CD4-positive, alpha-beta memory T cell (primary cell): ENCODE results near the gene DNM3. TPM values are rescaled to one million over a fixed set of nuclear protein-coding genes. Genes with fewer than 3 reads are reported as not detected.

Source experiments
- CTCF ChIA-PET: fragments of 350-600 bp; sonication (Branson Sonifier 250); formaldehyde crosslinking; loops from one replicate; lab custom pipeline; 2021; ENCODE audit warnings: inconsistent platforms; ENCODE audit not compliant: partially characterized antibody; lab: Charles Lee
- POLR2A ChIA-PET: fragments of 350-600 bp; sonication (Branson Sonifier 250); formaldehyde crosslinking; loops from one replicate; lab custom pipeline; 2021; ENCODE audit not compliant: partially characterized antibody; lab: Charles Lee
- DNase-seq, 5 donors: peaks; one replicate each; pipeline versions ENCODE4 v3.0.0 to v3.0.0-alpha.2; 2020 to 2022; ENCODE audit warnings: mixed read lengths in 1 of 5
- H3K27ac ChIP-seq: one replicate; pipeline ENCODE4 v1.7.0; 2013; ENCODE audit warnings: low read depth, low read length
- H3K27me3 ChIP-seq: 2 replicates; pipeline ENCODE4 v1.7.0; 2013; ENCODE audit warnings: mild to moderate bottlenecking, low read length, moderate library complexity; ENCODE audit not compliant: insufficient read depth
- H3K36me3 ChIP-seq: 2 replicates; pipeline ENCODE4 v1.7.0; 2013; ENCODE audit warnings: mild to moderate bottlenecking, low read length, moderate library complexity; ENCODE audit not compliant: insufficient read depth
- H3K4me1 ChIP-seq: 2 replicates; pipeline ENCODE4 v1.7.0; 2013; ENCODE audit warnings: mild to moderate bottlenecking, low read length, moderate library complexity; ENCODE audit not compliant: insufficient read depth
- H3K4me3 ChIP-seq, 2 donors: one replicate each; pipeline ENCODE4 v1.7.0; 2013; ENCODE audit warnings: low read length in 2 of 2, mild to moderate bottlenecking in 1 of 2
- H3K9me3 ChIP-seq, 2 donors: one replicate each; pipeline ENCODE4 v1.7.0; 2013; ENCODE audit warnings: low read length in 2 of 2, control low read depth in 1 of 2; ENCODE audit not compliant: control insufficient read depth in 1 of 2
- H3K27ac Mint-ChIP-seq, 7 donors: one replicate each; pipeline ENCODE4 v1.8.0; 2020 to 2021; ENCODE audit warnings: mixed read lengths in 7 of 7, mild to moderate bottlenecking in 6 of 7, inconsistent platforms in 3 of 7, moderate library complexity in 3 of 7
- H3K27me3 Mint-ChIP-seq, 2 donors: one replicate each; pipeline ENCODE4 v1.8.0; 2020 to 2021; ENCODE audit warnings: mixed read lengths in 2 of 2
- H3K36me3 Mint-ChIP-seq, 2 donors: one replicate each; pipeline ENCODE4 v1.8.0; 2020 to 2021; ENCODE audit warnings: mixed read lengths in 2 of 2, inconsistent platforms in 1 of 2, mild to moderate bottlenecking in 1 of 2
- H3K4me1 Mint-ChIP-seq, 4 donors: one replicate each; pipeline ENCODE4 v1.8.0; 2020 to 2021; ENCODE audit warnings: mixed read lengths in 4 of 4, mild to moderate bottlenecking in 1 of 4
- H3K4me3 Mint-ChIP-seq, 8 donors: one replicate each; pipeline ENCODE4 v1.8.0; 2020 to 2021; ENCODE audit warnings: mixed read lengths in 8 of 8, mild to moderate bottlenecking in 7 of 8, moderate library complexity in 6 of 8, inconsistent platforms in 3 of 8
- H3K9me3 Mint-ChIP-seq, 8 donors: one replicate each; pipeline ENCODE4 v1.8.0; 2020 to 2021; ENCODE audit warnings: mixed read lengths in 8 of 8, mild to moderate bottlenecking in 5 of 8, inconsistent platforms in 3 of 8, moderate library complexity in 1 of 8
- intact Hi-C: fragments of 100-400 bp; cut with micrococcal nuclease; formaldehyde crosslinking; loops from one replicate; pipeline ENCODE4 v1.15.1; 2023
- polyA plus RNA-seq, 2 donors: library from polyadenylated mRNA; unstranded; fragments of 300-500 nt; fragmentation: Illumina TruSeq; gene quantifications; one replicate each; pipeline ENCODE4 v1.2.3, GENCODE V29; 2021
- total RNA-seq, 2 experiments: library from RNA; stranded (reverse); gene quantifications; one replicate each; pipeline ENCODE4 v1.2.3, GENCODE V29; 2021

DNM3 gene
- total and polyA plus RNA-seq, 4 experiments from 2014 or later: 0.37 to 2.7 (median 1.4) TPM

- Histone ChIP-seq H3K27ac (no peak overlapping the region), H3K27me3 (no peaks in the 10 kb centered on the region), H3K36me3 (no peaks in the 10 kb centered on the region), H3K4me3 (no peak overlapping the region), H3K9me3 (no peaks in the 10 kb centered on the region), H3K4me1 (no peaks in the 10 kb centered on the region)
- no peaks in the 10 kb centered on the region for H3K27me3 Mint-ChIP-seq
- intact Hi-C loops: no loop called here
- DNase-seq: no peak
- peaks cover 0 to 10% (median 2%) of the 10 kb centered on the region in 4 donors for H3K4me1 Mint-ChIP-seq
- ChIA-PET CTCF (interaction anchor here (1.8 kb wide), 1 partner anchor 9 kb away, joined by 6 read pairs; no protein-coding TSS in a partner anchor), POLR2A (interaction anchor here (0.6 to 1.8 kb wide), 2 partner anchors 7 to 234 kb away, joined by 3 to 5 read pairs; no protein-coding TSS in a partner anchor)
- peaks cover 0 to 2% (median 0%) of the 10 kb centered on the region in 8 donors for H3K9me3 Mint-ChIP-seq
- H3K27ac Mint-ChIP-seq: peak overlapping the region in 1 of 7 donors; percentile 32
- H3K36me3 Mint-ChIP-seq: peaks cover 0 to 5% of the 10 kb centered on the region in 2 donors
- H3K4me3 Mint-ChIP-seq: no peak overlapping the region
Observed at GRCh38 chr1:172125250-172125649, 284.0 kb downstream of the DNM3 start.

GRCh38 chr1:172125812-172126430 is 284.6 kb downstream of the DNM3 start:
- H3K27me3 Mint-ChIP-seq: no peaks in the 10 kb centered on the region
- Histone ChIP-seq H3K9me3 (no peaks in the 10 kb centered on the region), H3K36me3 (no peaks in the 10 kb centered on the region), H3K27ac (no peak overlapping the region), H3K4me1 (no peaks in the 10 kb centered on the region), H3K27me3 (no peaks in the 10 kb centered on the region), H3K4me3 (no peak overlapping the region)
- H3K9me3 Mint-ChIP-seq: peaks cover 0 to 2% (median 0%) of the 10 kb centered on the region in 8 donors
- H3K4me1 Mint-ChIP-seq: peaks cover 0 to 3% (median 0%) of the 10 kb centered on the region in 4 donors
- ChIA-PET CTCF (interaction anchor here (1.8 kb wide), 1 partner anchor 8 kb away, joined by 6 read pairs; no protein-coding TSS in a partner anchor), POLR2A (interaction anchor here (0.6 to 1.8 kb wide), 2 partner anchors 8 to 233 kb away, joined by 3 to 5 read pairs; no protein-coding TSS in a partner anchor)
- intact Hi-C loops: no loop called here
- no peak overlapping the region for H3K27ac Mint-ChIP-seq
- H3K36me3 Mint-ChIP-seq: peaks cover 0 to 5% of the 10 kb centered on the region in 2 donors
- DNase-seq: no peak
- H3K4me3 Mint-ChIP-seq: peak overlapping the region in 1 of 8 donors; percentile 0

- H3K27ac ChIP-seq: no peak overlapping the region
- peaks cover 0 to 8% (median 5%) of the 10 kb centered on the region in 4 donors for H3K4me1 Mint-ChIP-seq
- H3K4me3 Mint-ChIP-seq: no peak overlapping the region
- no peaks in the 10 kb centered on the region for H3K4me1 ChIP-seq
- POLR2A ChIA-PET: interaction anchor here (2.3 kb wide), 1 partner anchor 48 kb away, joined by 6 read pairs; no protein-coding TSS in a partner anchor
- no peak overlapping the region for H3K4me3 ChIP-seq
- CTCF ChIA-PET: interaction anchor here (0.9 to 6.1 kb wide), 8 partner anchors 16 to 311 kb away, joined by 3 to 58 read pairs (median 4); partner anchors contain the start of gene PIGC
- DNase-seq: no peak
- no peaks in the 10 kb centered on the region for H3K27me3 Mint-ChIP-seq
- no peak overlapping the region for H3K27ac Mint-ChIP-seq
- H3K9me3 ChIP-seq: no peaks in the 10 kb centered on the region
- no peaks in the 10 kb centered on the region for H3K36me3 ChIP-seq
- peaks cover 0 to 2% (median 0%) of the 10 kb centered on the region in 8 donors for H3K9me3 Mint-ChIP-seq
- intact Hi-C loops: no loop called here
- no peaks in the 10 kb centered on the region for H3K27me3 ChIP-seq
- H3K36me3 Mint-ChIP-seq: no peaks in the 10 kb centered on the region
Observed at GRCh38 chr1:172132836-172133235, 291.5 kb downstream of the DNM3 start.

- H3K4me3 Mint-ChIP-seq: no peak overlapping the region
- intact Hi-C loops: loop anchor here (2.0 kb wide), 1 partner anchor 43 kb away; no protein-coding TSS in a partner anchor
Observed at GRCh38 chr1:172134087-172134731, 292.9 kb downstream of the DNM3 start.

GRCh38 chr1:172135076-172135672 is 293.9 kb downstream of the DNM3 start:
- intact Hi-C loops: loop anchor here (1.0 to 5.0 kb wide), 3 partner anchors 44 to 264 kb away; no protein-coding TSS in a partner anchor
- Mint-ChIP-seq H3K27ac (no peak overlapping the region), H3K36me3 (no peaks in the 10 kb centered on the region), H3K4me1 (peaks cover 0 to 8% (median 5%) of the 10 kb centered on the region in 4 donors), H3K4me3 (no peak overlapping the region), H3K27me3 (no peaks in the 10 kb centered on the region), H3K9me3 (no peaks in the 10 kb centered on the region)
- CTCF ChIA-PET: interaction anchor here (0.8 to 6.1 kb wide), 9 partner anchors 9 to 265 kb away, joined by 3 to 58 read pairs (median 5); no protein-coding TSS in a partner anchor
- POLR2A ChIA-PET: interaction anchor here (0.5 to 2.3 kb wide), 3 partner anchors 46 to 355 kb away, joined by 4 to 6 read pairs (median 5); no protein-coding TSS in a partner anchor
- DNase-seq: peak in 3 of 5 donors; percentile 19 to 32 (median 22)
- no peaks in the 10 kb centered on the region for H3K9me3 ChIP-seq
- H3K4me3 ChIP-seq: no peak overlapping the region
- H3K27ac ChIP-seq: no peak overlapping the region
- no peaks in the 10 kb centered on the region for H3K4me1 ChIP-seq
- H3K36me3 ChIP-seq: no peaks in the 10 kb centered on the region
- H3K27me3 ChIP-seq: no peaks in the 10 kb centered on the region

More at GRCh38 chr1:172134087-172134731, 292.9 kb downstream of the DNM3 start:
- H3K9me3 Mint-ChIP-seq: peaks cover 0 to 2% (median 0%) of the 10 kb centered on the region in 8 donors
- H3K4me3 ChIP-seq: no peak overlapping the region
- H3K27ac ChIP-seq: no peak overlapping the region
- H3K4me1 ChIP-seq: no peaks in the 10 kb centered on the region
- ChIA-PET CTCF (interaction anchor here (0.8 to 6.1 kb wide), 13 partner anchors 8 to 310 kb away, joined by 3 to 58 read pairs (median 4); partner anchors contain the start of gene PIGC), POLR2A (interaction anchor here (2.2 to 2.3 kb wide), 2 partner anchors 47 to 261 kb away, joined by 5 to 6 read pairs; no protein-coding TSS in a partner anchor)
- H3K27me3 Mint-ChIP-seq: no peaks in the 10 kb centered on the region
- DNase-seq: no peak
- no peaks in the 10 kb centered on the region for H3K36me3 ChIP-seq
- H3K27ac Mint-ChIP-seq: peak overlapping the region in 2 of 7 donors; percentile 12 to 79
- H3K36me3 Mint-ChIP-seq: no peaks in the 10 kb centered on the region
- no peaks in the 10 kb centered on the region for H3K9me3 ChIP-seq
- H3K27me3 ChIP-seq: no peaks in the 10 kb centered on the region
- peaks cover 0 to 8% (median 5%) of the 10 kb centered on the region in 4 donors for H3K4me1 Mint-ChIP-seq

GRCh38 chr1:172135978-172136610 is 294.8 kb downstream of the DNM3 start:
- Mint-ChIP-seq H3K27me3 (no peaks in the 10 kb centered on the region), H3K27ac (no peak overlapping the region), H3K4me1 (peaks cover 0 to 8% (median 5%) of the 10 kb centered on the region in 4 donors), H3K4me3 (no peak overlapping the region), H3K9me3 (no peaks in the 10 kb centered on the region), H3K36me3 (no peaks in the 10 kb centered on the region)
- H3K9me3 ChIP-seq: no peaks in the 10 kb centered on the region
- ChIA-PET CTCF (interaction anchor here (0.6 to 6.1 kb wide), 3 partner anchors 258 to 281 kb away, joined by 3 to 58 read pairs (median 4); no protein-coding TSS in a partner anchor), POLR2A (no interaction called here)
- no peaks in the 10 kb centered on the region for H3K4me1 ChIP-seq
- H3K36me3 ChIP-seq: no peaks in the 10 kb centered on the region
- H3K27me3 ChIP-seq: no peaks in the 10 kb centered on the region
- intact Hi-C loops: loop anchor here (1.0 to 5.0 kb wide), 3 partner anchors 45 to 263 kb away; no protein-coding TSS in a partner anchor
- DNase-seq: no peak
- H3K27ac ChIP-seq: no peak overlapping the region
- no peak overlapping the region for H3K4me3 ChIP-seq
